Parathyroid adenoma (tissue), 2 donors: Measurements from ENCODE around the gene PAK4.
A peak's percentile ranks its signal among the peaks of the same experiment; 100 is the strongest.

Experiments
- H2AFZ ChIP-seq: fragments of 300-600 bp; sonication (generic); one replicate; pipeline ENCODE4 v1.7.0; 2017; ENCODE audit warnings: antibody characterized with exemption, mild to moderate bottlenecking
- H3K27ac ChIP-seq: fragments of 300-600 bp; sonication (generic); one replicate; pipeline ENCODE4 v1.7.0; 2017
- H3K27me3 ChIP-seq: fragments of 300-600 bp; sonication (generic); one replicate; pipeline ENCODE4 v1.7.0; 2017; ENCODE audit warnings: low read length; ENCODE audit not compliant: control insufficient read depth, insufficient read depth
- H3K36me3 ChIP-seq: fragments of 300-600 bp; sonication (generic); one replicate; pipeline ENCODE4 v1.7.0; 2017; ENCODE audit warnings: low read length; ENCODE audit not compliant: control insufficient read depth, insufficient read depth
- H3K4me1 ChIP-seq: fragments of 300-600 bp; sonication (generic); one replicate; pipeline ENCODE4 v1.7.0; 2017; ENCODE audit warnings: control low read depth
- H3K4me2 ChIP-seq: fragments of 300-600 bp; sonication (generic); one replicate; pipeline ENCODE4 v1.7.0; 2017; ENCODE audit warnings: low read length
- H3K4me3 ChIP-seq: fragments of 300-600 bp; sonication (generic); one replicate; pipeline ENCODE4 v1.7.0; 2017; ENCODE audit warnings: low read depth, low read length
- H3K79me2 ChIP-seq: fragments of 300-600 bp; sonication (generic); one replicate; pipeline ENCODE4 v1.7.0; 2017; ENCODE audit warnings: control low read depth
- H3K9ac ChIP-seq: fragments of 300-600 bp; sonication (generic); one replicate; pipeline ENCODE4 v1.7.0; 2017; ENCODE audit warnings: mild to moderate bottlenecking
- H3K9me3 ChIP-seq: fragments of 300-600 bp; sonication (generic); one replicate; pipeline ENCODE4 v1.7.0; 2017; ENCODE audit warnings: low read length; ENCODE audit not compliant: control insufficient read depth
- TF ChIP-seq, protein P1 (sequence below): fragments of 300-600 bp; sonication (generic); IDR thresholded peaks from one replicate; pipeline ENCODE4 v1.7.0; 2017; ENCODE audit warnings: antibody characterized with exemption, mild to moderate bottlenecking
- donor health status: primary hyperparathyroidism.

Gene PAK4

DNA sequence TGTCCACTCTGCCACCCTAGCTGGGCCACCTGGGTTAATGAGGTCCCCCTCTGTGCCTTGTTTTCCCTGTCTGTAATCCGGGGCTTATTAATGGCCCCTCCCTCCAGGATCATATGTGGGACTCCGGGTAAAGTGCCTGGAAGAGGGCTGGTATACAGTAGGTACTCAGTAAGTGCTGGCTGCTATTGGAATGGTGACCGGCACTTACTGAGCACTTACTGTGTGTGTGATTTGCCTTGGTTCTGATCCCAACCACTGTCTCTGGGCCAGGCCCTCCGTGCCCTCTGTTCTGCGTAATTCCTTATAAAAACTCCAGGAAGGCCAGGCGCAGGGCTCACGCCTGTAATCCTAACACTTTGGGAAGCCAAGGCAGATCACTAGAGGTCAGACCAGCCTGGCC is 40.3 kb downstream of the PAK4 start:
- TF ChIP-seq, protein P1, sequence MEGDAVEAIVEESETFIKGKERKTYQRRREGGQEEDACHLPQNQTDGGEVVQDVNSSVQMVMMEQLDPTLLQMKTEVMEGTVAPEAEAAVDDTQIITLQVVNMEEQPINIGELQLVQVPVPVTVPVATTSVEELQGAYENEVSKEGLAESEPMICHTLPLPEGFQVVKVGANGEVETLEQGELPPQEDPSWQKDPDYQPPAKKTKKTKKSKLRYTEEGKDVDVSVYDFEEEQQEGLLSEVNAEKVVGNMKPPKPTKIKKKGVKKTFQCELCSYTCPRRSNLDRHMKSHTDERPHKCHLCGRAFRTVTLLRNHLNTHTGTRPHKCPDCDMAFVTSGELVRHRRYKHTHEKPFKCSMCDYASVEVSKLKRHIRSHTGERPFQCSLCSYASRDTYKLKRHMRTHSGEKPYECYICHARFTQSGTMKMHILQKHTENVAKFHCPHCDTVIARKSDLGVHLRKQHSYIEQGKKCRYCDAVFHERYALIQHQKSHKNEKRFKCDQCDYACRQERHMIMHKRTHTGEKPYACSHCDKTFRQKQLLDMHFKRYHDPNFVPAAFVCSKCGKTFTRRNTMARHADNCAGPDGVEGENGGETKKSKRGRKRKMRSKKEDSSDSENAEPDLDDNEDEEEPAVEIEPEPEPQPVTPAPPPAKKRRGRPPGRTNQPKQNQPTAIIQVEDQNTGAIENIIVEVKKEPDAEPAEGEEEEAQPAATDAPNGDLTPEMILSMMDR, result no peak
- H3K4me2 ChIP-seq, result no peak overlapping the region
- no peak overlapping the region for H3K27ac ChIP-seq
- no peaks in the 10 kb centered on the region for H3K36me3 ChIP-seq
- no peaks in the 10 kb centered on the region for H3K9me3 ChIP-seq
- no peak overlapping the region for H2AFZ ChIP-seq
- no peak overlapping the region for H3K4me3 ChIP-seq
- no peak overlapping the region for H3K9ac ChIP-seq
- H3K27me3 ChIP-seq, result no peaks in the 10 kb centered on the region
- H3K79me2 ChIP-seq, result peaks cover 75% of the 10 kb centered on the region
- H3K4me1 ChIP-seq, result peaks cover 32% of the 10 kb centered on the region

DNA sequence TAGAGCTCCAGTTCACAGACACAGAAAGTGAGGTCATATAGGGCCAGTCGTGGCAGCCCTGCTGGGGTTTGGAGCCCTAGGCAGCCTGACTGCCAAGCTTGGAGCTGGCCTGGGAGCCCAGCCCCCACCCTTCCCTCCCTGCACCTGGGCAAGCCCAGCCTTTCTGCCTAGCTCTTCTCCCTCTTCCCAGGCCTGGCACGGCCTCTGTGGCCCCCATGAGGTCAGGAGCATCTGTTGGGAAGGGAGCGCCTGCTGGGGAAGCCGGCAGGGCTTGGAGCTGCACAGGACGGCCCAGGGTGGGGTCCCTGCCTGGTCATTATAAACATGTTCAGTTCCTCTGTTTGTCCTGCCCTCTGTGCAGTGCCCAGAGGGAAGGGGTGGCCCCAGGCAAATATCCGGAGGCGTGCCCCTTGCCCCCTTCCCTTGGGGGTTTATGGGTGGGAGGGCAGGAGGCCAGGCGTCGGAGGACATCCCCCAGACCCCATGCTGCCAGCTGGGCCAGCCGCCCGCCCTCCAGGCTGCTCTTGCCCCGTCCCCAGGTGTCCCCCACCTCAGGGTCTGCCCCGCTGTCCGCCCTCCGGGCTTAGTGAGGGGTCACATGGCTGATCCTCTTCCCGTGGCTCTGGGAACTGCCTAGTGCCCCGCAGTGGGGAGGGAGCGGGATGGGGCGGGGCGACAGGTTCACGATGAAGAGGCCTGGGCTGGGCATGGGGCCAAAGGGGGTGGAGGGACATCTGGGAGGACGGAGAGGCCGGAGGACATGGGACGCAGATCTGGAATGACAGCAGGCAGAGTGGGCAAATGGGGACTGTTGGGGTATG is 41.2 kb downstream of the PAK4 start:
- Histone ChIP-seq H3K9ac (no peak overlapping the region), H3K4me2 (peak overlapping the region; percentile 60), H3K36me3 (no peaks in the 10 kb centered on the region), H3K4me3 (peak overlapping the region; percentile 27), H3K4me1 (peaks cover 31% of the 10 kb centered on the region), H2AFZ (peak overlapping the region; percentile 5), H3K9me3 (no peaks in the 10 kb centered on the region), H3K27ac (peak overlapping the region; percentile 66), H3K79me2 (peaks cover 71% of the 10 kb centered on the region), H3K27me3 (no peaks in the 10 kb centered on the region)
- TF ChIP-seq, protein P1, result no peak

DNA sequence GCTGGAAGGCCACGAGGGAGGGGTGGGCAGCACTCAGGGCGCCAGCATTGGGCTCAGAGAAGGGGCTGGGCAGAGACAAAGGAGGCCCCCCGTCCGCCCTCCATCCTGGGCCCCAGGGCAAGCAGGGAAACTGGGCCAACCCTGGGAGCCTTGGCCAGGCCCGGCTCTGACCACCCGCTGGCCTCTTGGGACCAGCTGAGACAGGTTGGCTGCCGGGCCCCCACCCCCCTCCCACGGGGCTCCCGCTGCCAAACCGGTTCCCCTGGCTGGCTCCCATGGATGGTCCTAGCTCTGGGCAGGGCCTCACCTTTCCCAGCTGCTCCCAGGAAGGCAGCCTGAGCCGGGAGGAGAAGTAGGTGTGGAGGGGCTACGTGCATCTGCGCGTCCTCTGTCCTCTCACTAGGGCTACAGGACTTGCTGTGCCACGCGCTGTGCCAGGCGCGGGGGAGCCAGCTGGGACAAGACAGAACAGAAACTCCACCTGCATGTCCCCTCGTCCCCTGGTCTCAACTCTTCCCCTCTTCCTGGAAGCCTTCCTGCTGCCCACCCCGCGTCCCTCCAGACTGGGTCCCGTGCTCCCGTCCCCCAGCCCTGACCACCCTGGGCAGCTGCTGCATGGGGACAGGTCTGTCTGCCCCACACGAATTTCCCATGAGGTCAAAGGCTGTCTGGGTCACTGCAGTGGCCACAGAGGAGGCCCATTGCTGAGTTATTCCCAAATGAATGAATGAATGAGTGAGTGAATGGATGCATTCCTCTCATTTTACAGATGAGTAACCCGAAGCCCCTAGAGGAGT is 42.1 kb downstream of the PAK4 start:
- Histone ChIP-seq H3K27ac (peak overlapping the region; percentile 66), H3K9ac (no peak overlapping the region)

DNA sequence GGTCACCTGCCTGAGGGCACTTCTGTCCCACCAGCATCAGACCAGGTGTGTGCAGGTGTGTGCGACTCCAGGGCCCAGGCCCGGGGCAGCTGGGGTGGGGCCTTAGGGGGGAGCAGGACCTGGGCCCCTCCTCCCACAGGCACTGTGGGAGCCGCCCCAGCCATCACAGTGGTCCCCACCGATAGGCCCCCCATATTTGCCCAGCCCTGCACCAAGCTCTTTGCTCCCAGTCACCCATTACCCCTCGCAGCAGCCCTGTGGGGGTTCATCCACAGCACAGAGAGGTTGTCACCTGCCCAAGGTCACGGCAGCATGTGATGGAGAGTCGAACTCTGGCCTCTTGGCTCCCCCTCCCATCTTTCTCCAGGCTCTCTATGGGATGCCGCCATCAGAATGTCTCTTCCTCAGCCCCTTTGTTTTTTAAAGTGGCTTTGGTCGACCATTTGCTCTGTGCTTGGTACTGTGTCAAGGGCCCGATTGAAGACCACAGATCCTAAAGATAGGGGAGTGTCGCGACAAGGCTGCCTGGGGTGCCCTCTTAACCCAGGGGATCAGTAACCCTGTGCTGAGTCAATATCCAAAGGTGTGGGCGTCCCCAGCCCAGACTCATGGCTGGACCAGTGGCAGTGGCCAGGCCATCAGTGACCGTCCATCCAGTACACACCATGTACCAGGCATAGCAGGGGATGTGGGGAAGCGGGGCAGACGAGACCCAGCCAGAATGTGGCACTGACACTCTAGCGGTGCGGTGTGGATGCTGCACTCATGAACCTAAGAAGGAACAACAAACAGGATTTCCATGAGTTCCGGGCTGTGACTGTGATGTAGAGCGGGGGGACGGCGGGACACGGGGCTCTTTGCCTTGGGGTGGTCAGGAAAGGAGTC is 42.9 kb downstream of the PAK4 start:
- Histone ChIP-seq H3K27me3 (no peaks in the 10 kb centered on the region), H3K4me2 (no peak overlapping the region), H3K36me3 (no peaks in the 10 kb centered on the region), H3K79me2 (peaks cover 54% of the 10 kb centered on the region), H3K4me3 (no peak overlapping the region), H3K9me3 (no peaks in the 10 kb centered on the region), H3K27ac (no peak overlapping the region), H3K9ac (no peak overlapping the region), H2AFZ (no peak overlapping the region), H3K4me1 (peaks cover 18% of the 10 kb centered on the region)
- TF ChIP-seq, protein P1, result no peak

More for the DNA sequence above, 42.1 kb downstream of the PAK4 start:
- Histone ChIP-seq H3K36me3 (no peaks in the 10 kb centered on the region), H3K9me3 (no peaks in the 10 kb centered on the region), H2AFZ (no peak overlapping the region), H3K4me3 (no peak overlapping the region), H3K79me2 (peaks cover 63% of the 10 kb centered on the region), H3K27me3 (no peaks in the 10 kb centered on the region), H3K4me2 (peak overlapping the region; percentile 60), H3K4me1 (peaks cover 26% of the 10 kb centered on the region)
- TF ChIP-seq, protein P1, result no peak
